ENCODE data around the gene PSAPL1. TPM values are rescaled to one million over a fixed set of nuclear protein-coding genes. Genes with fewer than 3 reads are reported as not detected.

The PSAPL1 gene
- total and polyA plus RNA-seq, 4 donors = not detected

DNA sequence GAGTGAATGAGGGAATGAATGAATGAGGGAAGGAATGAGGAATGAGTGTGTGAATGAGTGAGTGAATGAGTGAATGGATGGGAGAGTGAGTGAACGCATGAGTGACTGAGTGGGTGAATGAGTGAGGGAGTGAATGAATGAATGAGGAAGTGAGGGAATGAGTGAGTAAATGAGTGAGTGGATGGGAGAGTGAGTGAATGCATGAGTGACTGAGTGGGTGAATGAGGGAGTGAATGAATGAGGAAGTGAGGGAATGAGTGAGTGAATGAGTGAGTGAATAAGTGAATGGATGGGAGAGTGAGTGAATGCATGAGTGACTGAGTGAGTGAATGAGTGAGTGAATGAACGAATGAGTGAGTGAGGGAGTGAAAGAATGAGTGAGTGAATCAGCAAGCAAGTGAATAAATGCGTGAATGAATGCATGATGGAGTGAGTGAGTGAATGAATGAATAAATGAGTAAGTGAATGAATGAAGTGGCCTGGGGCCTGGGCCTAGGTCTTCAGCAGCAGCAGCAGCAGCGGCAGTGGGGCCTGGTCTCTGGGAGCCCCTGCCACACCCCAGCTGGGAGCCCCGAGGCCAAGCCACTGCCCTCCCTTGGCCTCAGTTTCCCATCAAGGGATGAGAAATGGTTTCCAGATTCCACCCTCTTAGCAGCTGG, 16.2 kb upstream of the PSAPL1 start (continued):
- no peak for TF ChIP-seq HNF4G (IDR thresholded peaks at IDR 0.05)

DNA sequence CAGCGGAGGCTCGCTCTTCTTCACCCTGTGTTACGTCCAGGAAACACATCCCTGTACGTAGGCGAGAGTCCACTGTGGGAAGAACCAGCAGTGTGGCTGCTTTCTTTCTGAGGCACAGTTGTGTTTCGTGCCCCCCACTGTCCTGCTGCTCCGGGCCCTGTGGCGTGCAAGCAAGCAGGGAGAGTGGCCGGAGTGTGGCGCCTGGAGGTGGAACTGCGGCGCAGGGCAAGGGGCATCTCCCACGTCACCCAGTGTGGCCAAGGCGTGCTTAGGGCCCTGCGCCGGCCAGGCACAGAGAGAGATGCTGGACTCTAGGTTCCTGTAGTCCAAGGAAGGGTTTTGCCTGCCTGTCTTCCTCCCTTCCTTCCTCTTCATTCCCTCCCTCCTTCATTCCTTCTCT, 13.3 kb upstream of the PSAPL1 start:
- Histone ChIP-seq H3K27ac (ENCODE audit: low read depth in 1 of 2, low read length in 2 of 2) (no peak overlapping the region), H3K27me3 (ENCODE audit: control insufficient read depth in 4 of 4, insufficient read depth in 4 of 4, low read length in 3 of 4) (no peaks in the 10 kb centered on the region), H3K4me1 (ENCODE audit: control insufficient read depth in 4 of 4, insufficient read depth in 4 of 4, low read length in 3 of 4) (peaks cover 0 to 7% (median 4%) of the 10 kb centered on the region in 4 donors), H3K9ac (ENCODE audit: low read depth in 1 of 2, low read length in 2 of 2) (no peak overlapping the region), H3K9me3 (ENCODE audit: control insufficient read depth in 4 of 4, low read length in 3 of 4) (no peaks in the 10 kb centered on the region), H3K4me3 (ENCODE audit: low read depth in 1 of 3, low read length in 3 of 3) (no peak overlapping the region), H3K36me3 (ENCODE audit: control insufficient read depth in 4 of 4, insufficient read depth in 3 of 4, low read depth in 1 of 4, low read length in 3 of 4) (no peaks in the 10 kb centered on the region)
- no peak for TF ChIP-seq FOXA2 (IDR thresholded peaks at IDR 0.05)
- TF ChIP-seq, protein P1, sequence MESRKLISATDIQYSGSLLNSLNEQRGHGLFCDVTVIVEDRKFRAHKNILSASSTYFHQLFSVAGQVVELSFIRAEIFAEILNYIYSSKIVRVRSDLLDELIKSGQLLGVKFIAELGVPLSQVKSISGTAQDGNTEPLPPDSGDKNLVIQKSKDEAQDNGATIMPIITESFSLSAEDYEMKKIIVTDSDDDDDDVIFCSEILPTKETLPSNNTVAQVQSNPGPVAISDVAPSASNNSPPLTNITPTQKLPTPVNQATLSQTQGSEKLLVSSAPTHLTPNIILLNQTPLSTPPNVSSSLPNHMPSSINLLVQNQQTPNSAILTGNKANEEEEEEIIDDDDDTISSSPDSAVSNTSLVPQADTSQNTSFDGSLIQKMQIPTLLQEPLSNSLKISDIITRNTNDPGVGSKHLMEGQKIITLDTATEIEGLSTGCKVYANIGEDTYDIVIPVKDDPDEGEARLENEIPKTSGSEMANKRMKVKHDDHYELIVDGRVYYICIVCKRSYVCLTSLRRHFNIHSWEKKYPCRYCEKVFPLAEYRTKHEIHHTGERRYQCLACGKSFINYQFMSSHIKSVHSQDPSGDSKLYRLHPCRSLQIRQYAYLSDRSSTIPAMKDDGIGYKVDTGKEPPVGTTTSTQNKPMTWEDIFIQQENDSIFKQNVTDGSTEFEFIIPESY (IDR thresholded peaks at IDR 0.05) = no peak
- TF ChIP-seq GABPA (IDR thresholded peaks at IDR 0.05 in 1 of 2, conservative IDR thresholded peaks at IDR 0.05 in 1 of 2) = no peak
- TF ChIP-seq SP1 (IDR thresholded peaks at IDR 0.05) = no peak
- TF ChIP-seq TAF1 (conservative IDR thresholded peaks at IDR 0.05) = no peak
- TF ChIP-seq, protein P2, sequence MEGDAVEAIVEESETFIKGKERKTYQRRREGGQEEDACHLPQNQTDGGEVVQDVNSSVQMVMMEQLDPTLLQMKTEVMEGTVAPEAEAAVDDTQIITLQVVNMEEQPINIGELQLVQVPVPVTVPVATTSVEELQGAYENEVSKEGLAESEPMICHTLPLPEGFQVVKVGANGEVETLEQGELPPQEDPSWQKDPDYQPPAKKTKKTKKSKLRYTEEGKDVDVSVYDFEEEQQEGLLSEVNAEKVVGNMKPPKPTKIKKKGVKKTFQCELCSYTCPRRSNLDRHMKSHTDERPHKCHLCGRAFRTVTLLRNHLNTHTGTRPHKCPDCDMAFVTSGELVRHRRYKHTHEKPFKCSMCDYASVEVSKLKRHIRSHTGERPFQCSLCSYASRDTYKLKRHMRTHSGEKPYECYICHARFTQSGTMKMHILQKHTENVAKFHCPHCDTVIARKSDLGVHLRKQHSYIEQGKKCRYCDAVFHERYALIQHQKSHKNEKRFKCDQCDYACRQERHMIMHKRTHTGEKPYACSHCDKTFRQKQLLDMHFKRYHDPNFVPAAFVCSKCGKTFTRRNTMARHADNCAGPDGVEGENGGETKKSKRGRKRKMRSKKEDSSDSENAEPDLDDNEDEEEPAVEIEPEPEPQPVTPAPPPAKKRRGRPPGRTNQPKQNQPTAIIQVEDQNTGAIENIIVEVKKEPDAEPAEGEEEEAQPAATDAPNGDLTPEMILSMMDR (IDR thresholded peaks at IDR 0.05; ENCODE audit: low read depth, low read length, missing input control) = no peak
- TF ChIP-seq RAD21 (IDR thresholded peaks at IDR 0.05) = no peak
- TF ChIP-seq HNF4A (conservative IDR thresholded peaks at IDR 0.05) = no peak
- no peak for TF ChIP-seq JUND (IDR thresholded peaks at IDR 0.05)
- TF ChIP-seq YY1 (IDR thresholded peaks at IDR 0.05) = no peak
- TF ChIP-seq FOXA1 (IDR thresholded peaks at IDR 0.05) = no peak
- TF ChIP-seq RXRA (IDR thresholded peaks at IDR 0.05) = no peak
- TF ChIP-seq, protein P3, sequence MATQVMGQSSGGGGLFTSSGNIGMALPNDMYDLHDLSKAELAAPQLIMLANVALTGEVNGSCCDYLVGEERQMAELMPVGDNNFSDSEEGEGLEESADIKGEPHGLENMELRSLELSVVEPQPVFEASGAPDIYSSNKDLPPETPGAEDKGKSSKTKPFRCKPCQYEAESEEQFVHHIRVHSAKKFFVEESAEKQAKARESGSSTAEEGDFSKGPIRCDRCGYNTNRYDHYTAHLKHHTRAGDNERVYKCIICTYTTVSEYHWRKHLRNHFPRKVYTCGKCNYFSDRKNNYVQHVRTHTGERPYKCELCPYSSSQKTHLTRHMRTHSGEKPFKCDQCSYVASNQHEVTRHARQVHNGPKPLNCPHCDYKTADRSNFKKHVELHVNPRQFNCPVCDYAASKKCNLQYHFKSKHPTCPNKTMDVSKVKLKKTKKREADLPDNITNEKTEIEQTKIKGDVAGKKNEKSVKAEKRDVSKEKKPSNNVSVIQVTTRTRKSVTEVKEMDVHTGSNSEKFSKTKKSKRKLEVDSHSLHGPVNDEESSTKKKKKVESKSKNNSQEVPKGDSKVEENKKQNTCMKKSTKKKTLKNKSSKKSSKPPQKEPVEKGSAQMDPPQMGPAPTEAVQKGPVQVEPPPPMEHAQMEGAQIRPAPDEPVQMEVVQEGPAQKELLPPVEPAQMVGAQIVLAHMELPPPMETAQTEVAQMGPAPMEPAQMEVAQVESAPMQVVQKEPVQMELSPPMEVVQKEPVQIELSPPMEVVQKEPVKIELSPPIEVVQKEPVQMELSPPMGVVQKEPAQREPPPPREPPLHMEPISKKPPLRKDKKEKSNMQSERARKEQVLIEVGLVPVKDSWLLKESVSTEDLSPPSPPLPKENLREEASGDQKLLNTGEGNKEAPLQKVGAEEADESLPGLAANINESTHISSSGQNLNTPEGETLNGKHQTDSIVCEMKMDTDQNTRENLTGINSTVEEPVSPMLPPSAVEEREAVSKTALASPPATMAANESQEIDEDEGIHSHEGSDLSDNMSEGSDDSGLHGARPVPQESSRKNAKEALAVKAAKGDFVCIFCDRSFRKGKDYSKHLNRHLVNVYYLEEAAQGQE (IDR thresholded peaks at IDR 0.05) = no peak
- TF ChIP-seq, protein P4, sequence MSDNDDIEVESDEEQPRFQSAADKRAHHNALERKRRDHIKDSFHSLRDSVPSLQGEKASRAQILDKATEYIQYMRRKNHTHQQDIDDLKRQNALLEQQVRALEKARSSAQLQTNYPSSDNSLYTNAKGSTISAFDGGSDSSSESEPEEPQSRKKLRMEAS (IDR thresholded peaks at IDR 0.05) = no peak
- TF ChIP-seq NR2F2 (IDR thresholded peaks at IDR 0.05) = no peak
- TF ChIP-seq, protein P5, sequence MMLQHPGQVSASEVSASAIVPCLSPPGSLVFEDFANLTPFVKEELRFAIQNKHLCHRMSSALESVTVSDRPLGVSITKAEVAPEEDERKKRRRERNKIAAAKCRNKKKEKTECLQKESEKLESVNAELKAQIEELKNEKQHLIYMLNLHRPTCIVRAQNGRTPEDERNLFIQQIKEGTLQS (IDR thresholded peaks at IDR 0.05) = no peak
- 72% methylated on average over 16 of the region's 16 CpGs for WGBS
- no peak for DNase-seq (ENCODE audit: low spot score)

Measured in liver (tissue), 9 donors.